ENCODE data around the gene CCNL2.
"Not testable (repeated sequence)": the region's sequence is repeated elsewhere in the genome, so short reads cannot be mapped to it uniquely, and the experiment has no call there.

Gene CCNL2

GRCh38 chr1:1419363-1419812, 20.3 kb upstream of the CCNL2 start:
- DNase-seq, result no peak

- no peak for DNase-seq
Measured at GRCh38 chr1:1418464-1419362, 19.6 kb upstream of the CCNL2 start.

GRCh38 chr1:1417825-1418463, 18.8 kb upstream of the CCNL2 start:
- not testable (repeated sequence) for DNase-seq

GRCh38 chr1:1417396-1417795, 18.3 kb upstream of the CCNL2 start:
- not testable (repeated sequence) for DNase-seq

DNA sequence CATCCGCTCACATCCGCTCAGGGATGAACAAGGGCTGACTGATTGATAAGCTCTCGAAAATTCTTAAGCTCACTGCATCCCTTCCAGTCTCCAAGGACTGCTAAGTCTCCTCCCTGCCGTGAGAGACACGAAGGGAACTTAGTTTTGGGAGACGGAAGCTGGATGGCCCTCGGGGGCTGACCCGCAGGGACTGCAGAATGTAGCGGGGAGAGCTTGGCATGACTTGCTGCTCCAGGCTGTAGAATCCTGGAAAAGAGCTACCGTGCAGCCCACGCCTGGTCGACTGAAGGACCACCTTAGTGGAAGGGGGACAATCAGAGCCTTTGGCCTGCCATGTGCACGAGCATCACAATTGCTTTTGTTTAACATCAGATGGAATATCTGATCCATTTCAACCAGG, 16.6 kb upstream of the CCNL2 start:
- no peak for DNase-seq

DNA sequence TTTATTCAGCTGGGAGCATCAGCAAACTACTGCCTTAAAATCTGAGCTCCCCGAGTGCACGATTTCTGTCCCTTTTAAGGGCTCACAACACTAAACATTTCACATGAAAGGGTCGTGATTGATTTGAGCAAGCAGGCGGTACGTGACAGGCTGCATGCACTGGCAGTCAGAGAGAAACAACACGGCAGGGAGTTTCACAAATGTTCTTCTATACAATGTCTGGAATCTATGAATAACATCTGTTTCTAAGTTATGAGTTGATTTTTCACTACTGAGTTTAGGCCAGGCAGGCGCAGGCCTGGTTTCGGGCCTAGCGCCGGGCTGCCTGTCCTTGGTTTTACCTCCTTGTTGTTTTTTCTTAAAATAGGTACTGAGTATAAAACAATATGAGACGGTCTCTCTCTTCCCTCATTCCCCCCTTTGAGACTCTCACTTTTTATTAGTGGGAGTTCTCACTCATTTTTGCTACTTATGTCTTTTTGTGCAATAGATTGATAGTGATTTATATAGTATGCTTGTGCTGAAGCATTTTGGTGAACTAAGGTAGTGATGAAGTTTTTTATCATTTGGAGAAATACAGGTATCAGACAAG, 13.3 kb upstream of the CCNL2 start:
- not testable (repeated sequence) for DNase-seq

DNA sequence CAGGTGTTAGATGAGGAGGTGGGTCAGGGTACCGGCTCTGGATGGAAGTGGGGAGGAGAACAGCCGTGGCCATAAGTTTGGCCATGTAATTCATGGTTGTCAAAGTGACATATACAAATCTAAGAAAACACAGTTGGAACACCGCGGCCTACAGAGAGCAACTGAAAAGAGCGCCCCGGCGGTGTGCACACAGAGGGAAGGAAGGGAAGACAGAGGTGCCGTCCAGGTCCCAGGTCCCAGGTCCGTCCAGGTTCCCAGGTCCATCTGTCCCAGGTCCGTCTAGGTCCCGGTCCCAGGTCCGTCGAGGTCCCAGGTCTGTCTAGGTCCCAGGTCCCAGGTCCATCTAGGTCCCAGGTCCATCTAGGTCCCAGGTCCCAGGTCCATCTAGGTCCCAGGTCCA, 12.5 kb upstream of the CCNL2 start:
- no peak for DNase-seq

GRCh38 chr1:1410238-1410637, 11.1 kb upstream of the CCNL2 start:
- DNase-seq, result not testable (repeated sequence)

DNA sequence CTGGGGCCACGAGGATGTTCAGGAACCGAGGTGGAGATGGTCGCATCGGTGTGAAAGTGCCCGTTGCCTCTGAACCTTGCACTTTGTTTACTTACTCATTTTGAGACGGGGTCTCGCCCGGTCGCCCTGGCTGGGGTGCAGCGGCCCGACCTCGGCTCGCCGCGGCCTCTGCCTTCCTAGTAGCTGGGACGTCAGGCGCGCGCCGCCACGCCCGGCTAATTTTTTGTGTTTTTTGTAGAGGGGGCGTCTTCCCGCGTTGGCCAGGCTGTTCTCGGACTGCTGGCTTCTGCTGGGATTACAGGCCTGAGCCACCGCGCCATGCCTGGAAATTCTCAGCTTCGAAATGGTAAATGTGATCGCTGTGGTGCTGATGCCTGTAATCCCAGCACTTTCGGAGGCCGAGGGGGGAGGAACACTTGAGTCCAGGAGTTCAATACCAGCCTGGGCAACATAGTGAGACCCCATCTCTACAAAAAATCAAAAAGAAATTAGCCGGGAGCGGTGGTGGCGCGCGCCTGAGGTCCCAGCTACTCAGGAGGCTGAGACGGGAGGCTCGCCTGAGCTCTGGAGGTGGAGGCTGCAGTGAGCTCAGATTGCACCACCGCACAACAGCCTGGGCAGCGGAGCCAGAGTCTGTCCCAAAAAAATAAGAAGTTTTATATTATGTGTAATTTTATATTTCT, 8.6 kb upstream of the CCNL2 start:
- no peak for DNase-seq

GRCh38 chr1:1406821-1407635, 7.9 kb upstream of the CCNL2 start, which contains the start of gene MRPL20:
TSS of gene MRPL20 (minus strand) at chr1:1407293. CDS start at chr1:1407217, 76 bp downstream.
- peak; percentile 67 for DNase-seq

DNA sequence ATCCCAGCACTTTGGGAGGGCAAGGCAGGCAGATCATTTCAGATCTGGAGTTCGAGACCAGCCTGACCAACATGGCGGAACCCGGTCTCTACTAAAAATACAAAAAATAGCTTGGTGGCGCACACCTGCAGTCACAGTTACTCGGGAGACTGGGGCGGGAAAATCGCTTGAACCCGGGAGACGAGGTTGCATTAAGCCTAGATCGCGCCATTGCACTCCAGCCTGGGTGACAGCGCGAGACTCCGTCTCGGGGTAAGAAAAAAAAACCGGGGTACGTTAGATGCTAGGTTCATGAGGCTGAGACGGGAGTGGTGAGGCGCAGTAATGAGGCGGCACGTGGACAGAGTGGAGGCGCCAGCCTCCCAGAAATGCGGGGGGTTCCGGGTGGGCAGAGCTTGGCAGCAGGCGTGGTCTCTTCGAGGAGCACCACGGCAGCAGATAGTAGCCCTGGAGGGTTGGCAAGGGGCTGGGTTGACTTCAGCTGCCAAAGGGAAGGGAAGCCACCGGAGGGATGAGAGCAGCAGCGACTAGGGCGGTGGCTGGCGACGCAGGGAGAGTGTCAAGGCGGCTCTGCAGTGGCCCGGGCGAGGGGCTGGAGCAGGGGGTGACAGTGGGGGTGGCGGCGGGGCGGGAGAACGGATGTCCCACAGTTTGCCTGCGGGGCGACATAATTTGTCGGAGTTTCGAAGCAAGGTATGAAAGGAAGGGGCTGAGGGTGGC, 7.1 kb upstream of the CCNL2 start:
- DNase-seq, result no peak

GRCh38 chr1:1403653-1404052, 4.5 kb upstream of the CCNL2 start:
- DNase-seq, result no peak

GRCh38 chr1:1402901-1403392, 3.8 kb upstream of the CCNL2 start:
- not testable (repeated sequence) for DNase-seq

DNA sequence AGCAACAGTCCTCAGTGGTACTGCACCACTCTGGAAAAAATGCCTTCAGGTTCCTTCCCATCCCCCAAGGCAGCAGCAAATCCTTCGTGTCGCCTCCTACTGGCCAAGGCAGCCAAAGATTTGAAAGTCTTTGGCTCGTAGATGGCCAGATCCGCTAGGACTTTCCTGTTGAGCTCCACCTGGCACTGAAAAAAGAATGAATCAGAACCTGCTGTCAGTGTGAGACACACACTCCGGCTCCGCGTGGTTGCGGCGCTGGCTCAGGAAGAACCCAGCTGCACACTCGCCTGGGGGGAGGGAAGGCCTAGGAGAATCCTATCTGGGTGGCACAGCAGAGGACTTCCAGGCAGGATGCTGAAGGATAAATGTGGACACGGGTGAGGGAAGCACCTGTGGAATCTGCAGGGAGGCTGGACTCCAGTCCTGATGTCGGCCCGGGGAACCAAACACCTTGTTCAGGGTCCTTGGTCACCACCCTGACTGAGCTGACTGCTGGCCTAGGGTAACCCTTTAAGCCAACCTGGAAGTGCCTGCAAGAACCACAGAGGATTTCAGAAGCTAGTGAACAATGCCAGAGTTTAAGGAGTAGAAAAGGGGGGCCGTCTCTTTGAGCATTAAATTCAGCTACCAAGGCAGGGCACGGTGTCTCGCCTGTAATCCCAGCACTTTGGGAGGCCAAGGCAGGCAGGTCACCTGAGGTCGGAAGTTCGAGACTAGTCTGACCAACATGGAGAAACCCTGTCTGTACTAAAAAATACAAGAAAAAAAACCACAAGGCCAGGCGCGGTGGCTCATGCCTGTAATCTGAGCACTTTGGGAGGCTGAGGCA, 3.2 kb upstream of the CCNL2 start:
- DNase-seq, result no peak

DNA sequence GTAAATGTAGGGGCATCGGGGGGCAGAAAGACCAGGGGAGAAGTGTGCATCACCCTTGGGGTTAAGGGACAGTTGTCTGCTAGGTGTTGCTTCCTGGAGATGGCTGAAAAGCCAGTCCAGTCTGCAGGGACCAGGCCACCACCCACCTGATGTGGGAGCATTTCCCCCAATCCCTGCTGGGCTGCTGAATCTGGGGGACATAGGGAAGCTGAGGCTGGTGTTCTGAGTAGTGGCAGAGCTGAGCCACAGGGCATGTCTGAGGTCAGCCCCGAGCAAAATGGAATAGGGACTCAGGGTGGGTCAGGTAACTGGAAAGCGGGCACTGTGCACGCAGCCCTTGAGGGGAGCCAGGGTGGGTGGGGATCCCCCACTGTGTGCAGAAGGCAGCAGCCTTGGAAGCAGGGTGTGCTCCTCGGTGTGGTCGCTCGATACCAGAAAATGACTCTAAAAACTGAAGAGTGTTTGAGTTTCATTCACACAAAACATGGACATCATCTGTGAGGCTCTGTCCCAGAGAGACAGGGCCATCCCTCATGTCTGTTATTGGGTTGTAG, 2.4 kb upstream of the CCNL2 start:
- DNase-seq, result no peak

DNA sequence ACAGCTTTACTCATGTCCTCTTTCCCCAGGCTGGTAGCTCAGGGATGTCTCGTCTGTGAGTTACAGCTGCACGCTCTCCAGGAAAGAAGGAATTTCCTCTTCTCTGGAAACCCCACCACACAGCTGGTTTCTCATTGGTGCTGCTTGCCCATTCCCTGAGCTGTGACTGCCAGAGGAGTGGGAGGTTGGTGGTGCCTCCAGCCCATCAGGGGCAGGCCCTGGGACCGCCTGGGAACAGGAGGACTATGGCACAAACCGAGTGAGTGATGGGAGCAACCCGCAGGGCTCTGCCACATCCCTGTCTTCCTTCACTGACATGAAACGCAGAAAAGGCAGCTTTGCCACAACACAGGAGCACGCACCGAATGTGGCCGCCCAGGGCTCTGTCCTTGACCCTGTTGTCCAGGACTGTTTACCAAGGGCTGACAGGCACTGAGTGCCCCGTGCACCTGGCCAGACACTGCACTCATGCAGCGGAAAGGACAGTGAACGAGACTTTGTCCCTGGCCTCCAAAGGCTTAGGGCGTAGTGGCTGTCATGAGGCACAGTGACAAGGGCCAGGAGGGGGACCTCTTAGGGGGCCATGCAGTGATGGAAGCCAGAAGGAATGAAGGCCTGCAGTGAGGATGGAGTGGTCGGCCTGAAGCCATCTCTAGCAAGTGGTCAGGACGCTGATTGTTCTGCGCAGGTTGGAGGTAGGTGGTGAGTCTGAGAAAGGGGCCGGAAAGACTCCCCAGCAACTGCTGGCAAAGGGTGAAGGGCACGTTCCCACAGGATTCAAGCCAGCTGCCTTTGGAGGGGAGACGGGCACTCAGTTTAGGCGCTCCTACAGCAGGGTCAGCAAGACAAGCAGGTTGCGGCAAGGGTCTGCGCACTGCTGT, 1.7 kb upstream of the CCNL2 start:
- no peak for DNase-seq

GRCh38 chr1:1399872-1400575, 889 bp upstream of the CCNL2 start:
- no peak for DNase-seq

GRCh38 chr1:1398677-1399186, 403 bp downstream of the CCNL2 start:
- no peak for DNase-seq
